ENCODE measurements around the gene SFSWAP.

The SFSWAP gene

DNA sequence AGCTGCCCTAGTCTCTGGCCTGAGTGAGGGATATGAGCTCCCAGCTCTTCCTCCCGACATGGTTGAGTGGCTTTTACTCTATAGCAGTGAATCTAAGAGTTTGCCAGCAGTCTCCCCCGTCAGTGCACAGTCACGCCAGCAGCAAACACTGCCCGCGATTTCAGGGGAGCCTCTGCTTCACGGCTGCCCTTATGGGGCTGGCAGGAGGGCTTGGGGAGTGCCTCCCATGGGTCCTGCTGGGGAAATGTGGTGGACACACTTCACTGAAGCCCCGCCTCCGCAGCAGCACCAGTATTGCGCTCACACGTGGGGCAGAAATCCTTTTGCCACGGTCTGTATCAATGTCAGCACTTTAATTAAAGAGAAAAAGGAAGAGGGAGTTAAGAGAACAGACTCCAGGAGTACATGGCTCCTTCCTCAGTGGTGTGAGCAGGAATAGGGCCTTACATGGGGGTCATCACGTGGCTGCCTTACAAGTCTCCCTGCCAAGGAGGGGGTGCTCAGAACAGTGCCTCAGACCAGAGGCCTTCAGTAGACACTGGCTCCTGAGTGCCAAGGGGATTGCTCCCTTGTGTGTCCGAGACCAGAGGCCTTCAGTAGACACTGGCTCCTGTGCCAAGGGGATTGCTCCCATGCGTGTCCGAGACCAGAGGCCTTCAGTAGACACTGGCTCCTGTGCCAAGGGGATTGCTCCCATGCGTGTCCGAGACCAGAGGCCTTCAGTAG lies 55.7 kb downstream of the SFSWAP start:
- DNase-seq (ENCODE audit: extremely low read depth, low read depth): no peak
- TF ChIP-seq, protein P1, sequence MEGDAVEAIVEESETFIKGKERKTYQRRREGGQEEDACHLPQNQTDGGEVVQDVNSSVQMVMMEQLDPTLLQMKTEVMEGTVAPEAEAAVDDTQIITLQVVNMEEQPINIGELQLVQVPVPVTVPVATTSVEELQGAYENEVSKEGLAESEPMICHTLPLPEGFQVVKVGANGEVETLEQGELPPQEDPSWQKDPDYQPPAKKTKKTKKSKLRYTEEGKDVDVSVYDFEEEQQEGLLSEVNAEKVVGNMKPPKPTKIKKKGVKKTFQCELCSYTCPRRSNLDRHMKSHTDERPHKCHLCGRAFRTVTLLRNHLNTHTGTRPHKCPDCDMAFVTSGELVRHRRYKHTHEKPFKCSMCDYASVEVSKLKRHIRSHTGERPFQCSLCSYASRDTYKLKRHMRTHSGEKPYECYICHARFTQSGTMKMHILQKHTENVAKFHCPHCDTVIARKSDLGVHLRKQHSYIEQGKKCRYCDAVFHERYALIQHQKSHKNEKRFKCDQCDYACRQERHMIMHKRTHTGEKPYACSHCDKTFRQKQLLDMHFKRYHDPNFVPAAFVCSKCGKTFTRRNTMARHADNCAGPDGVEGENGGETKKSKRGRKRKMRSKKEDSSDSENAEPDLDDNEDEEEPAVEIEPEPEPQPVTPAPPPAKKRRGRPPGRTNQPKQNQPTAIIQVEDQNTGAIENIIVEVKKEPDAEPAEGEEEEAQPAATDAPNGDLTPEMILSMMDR (IDR thresholded peaks at IDR 0.05; ENCODE audit: low read depth, low read length): no peak

GRCh38 chr12:131770120-131770519 lies 59.2 kb downstream of the SFSWAP start:
- no peak for DNase-seq (ENCODE audit: extremely low read depth, low read depth)
- TF ChIP-seq, protein P1 (IDR thresholded peaks at IDR 0.05; ENCODE audit: low read depth, low read length): no peak

DNA sequence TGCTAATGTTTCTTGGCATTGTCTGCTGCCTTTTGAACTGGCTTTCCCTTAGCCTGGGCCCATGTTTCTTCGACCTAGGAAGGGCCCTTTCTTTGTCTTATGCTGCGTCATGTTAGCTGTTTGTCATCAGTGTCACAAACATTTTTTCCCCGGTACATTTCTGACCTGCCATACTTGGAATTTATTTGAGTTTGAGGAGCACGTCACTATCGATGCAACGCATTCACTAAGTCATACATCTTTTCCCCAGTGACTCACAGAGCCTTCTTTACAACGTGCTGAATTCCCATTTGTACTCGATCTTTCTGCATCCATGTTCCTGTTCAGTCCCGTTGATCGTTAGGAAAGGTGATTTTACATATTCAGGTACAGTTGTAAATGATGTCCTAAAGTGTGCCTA lies 61.1 kb downstream of the SFSWAP start:
- TF ChIP-seq, protein P1 (IDR thresholded peaks at IDR 0.05; ENCODE audit: low read depth, low read length): no peak

GRCh38 chr12:131773582-131774221 lies 62.8 kb downstream of the SFSWAP start:
- no peak for DNase-seq (ENCODE audit: extremely low read depth, low read depth)
- TF ChIP-seq, protein P1 (IDR thresholded peaks at IDR 0.05; ENCODE audit: low read depth, low read length): no peak

More for the DNA sequence above, 61.1 kb downstream of the SFSWAP start:
- DNase-seq (ENCODE audit: extremely low read depth, low read depth): no peak

DNA sequence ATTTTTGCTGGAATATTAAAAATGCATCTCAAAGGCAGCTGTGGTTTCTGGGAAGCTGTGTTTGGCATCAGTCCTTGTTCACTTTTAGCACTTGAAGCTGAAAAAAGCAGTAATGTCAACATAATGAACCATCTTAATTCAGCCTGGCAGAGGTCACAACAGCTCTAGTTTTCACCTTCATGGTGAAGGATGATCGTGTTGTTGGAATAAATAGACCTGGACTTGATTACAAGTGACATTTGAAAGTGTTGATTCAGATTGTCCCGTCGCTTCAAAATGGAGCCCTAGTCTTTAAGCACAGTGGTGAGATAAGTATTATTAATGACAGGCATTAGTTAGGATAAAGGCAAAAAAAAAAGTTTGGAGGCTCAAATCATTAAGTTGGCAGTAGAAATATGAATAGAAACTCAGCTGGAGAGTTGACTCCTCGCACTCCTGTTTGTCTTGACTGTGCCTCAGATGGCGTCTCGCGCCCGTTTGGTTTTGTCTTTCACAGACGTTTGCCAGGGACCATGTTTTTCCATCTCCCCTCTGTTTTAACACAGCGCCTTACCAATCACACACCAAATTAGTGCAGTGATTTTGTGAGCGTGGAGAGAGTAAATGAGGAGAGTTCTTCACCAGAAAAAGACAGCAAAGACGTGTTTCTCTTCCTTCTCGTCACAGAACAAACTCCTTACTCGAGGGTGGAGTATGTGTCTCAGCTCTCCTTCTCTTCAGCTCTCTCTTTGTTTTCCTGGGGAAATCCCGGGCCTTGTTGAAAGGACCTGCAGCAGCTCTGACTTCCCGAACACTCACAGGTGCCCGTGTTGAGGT lies 63.9 kb downstream of the SFSWAP start:
- TF ChIP-seq, protein P1 (IDR thresholded peaks at IDR 0.05; ENCODE audit: low read depth, low read length): no peak

GRCh38 chr12:131775392-131776236 lies 64.7 kb downstream of the SFSWAP start:
- no peak for DNase-seq (ENCODE audit: extremely low read depth, low read depth)

More for the DNA sequence above, 63.9 kb downstream of the SFSWAP start:
- no peak for DNase-seq (ENCODE audit: extremely low read depth, low read depth)

More at GRCh38 chr12:131775392-131776236, 64.7 kb downstream of the SFSWAP start:
- TF ChIP-seq, protein P1 (IDR thresholded peaks at IDR 0.05; ENCODE audit: low read depth, low read length): no peak

Data from AG09319 (cell line).